Tibial nerve (tissue), 4 donors: ENCODE measurements around the gene HSPB6.

ENCODE experiments used
- CTCF ChIP-seq, 5 experiments: fragments of 200-600 bp in 3 of 5; fragments of 450-650 bp in 2 of 5; sonication (generic) in 3 of 5; IDR thresholded peaks; one replicate each; pipeline ENCODE4 v1.5.1; 2016 to 2019; ENCODE audit warnings: antibody characterized with exemption in 5 of 5, mild to moderate bottlenecking in 3 of 5, moderate library complexity in 2 of 5
- EP300 ChIP-seq, 2 donors: sonication (generic); formaldehyde crosslinking; IDR thresholded peaks; one replicate each; pipeline ENCODE4 v1.6.1; 2017; ENCODE audit warnings: antibody characterized with exemption in 2 of 2, mild to moderate bottlenecking in 1 of 2
- POLR2A ChIP-seq, 2 donors: fragments of 450-650 bp; IDR thresholded peaks; one replicate each; pipeline ENCODE4 v1.6.1; 2017; ENCODE audit warnings: antibody characterized with exemption in 2 of 2, mild to moderate bottlenecking in 2 of 2, moderate library complexity in 2 of 2

- no peak for TF ChIP-seq CTCF (IDR thresholded peaks at IDR 0.05)
- no peak for TF ChIP-seq EP300 (IDR thresholded peaks at IDR 0.05)
- no peak for TF ChIP-seq POLR2A (IDR thresholded peaks at IDR 0.05)
Measured at GRCh38 chr19:35729021-35729420, 27.8 kb downstream of the HSPB6 start.
